ENCODE results near the gene RIC8B. TPM values are rescaled to one million over a fixed set of nuclear protein-coding genes. Genes with fewer than 3 reads are reported as not detected.

The RIC8B gene
- total RNA-seq, 2 donors from 2014 or later: 12.8 to 19.9 TPM

GRCh38 chr12:106743270-106743988 lies 31.1 kb upstream of the RIC8B start:
- H3K36me3 Mint-ChIP-seq (ENCODE audit: low read depth): no peaks in the 10 kb centered on the region
- DNase-seq (no peak), ATAC-seq (no peak)
- no peak overlapping the region for H3K27ac Mint-ChIP-seq
- peaks cover 17% of the 10 kb centered on the region for H3K4me1 Mint-ChIP-seq
- no peaks in the 10 kb centered on the region for H3K9me3 ChIP-seq (ENCODE audit: control insufficient read depth, low read length, poor library complexity, severe bottlenecking)
- peaks cover 6% of the 10 kb centered on the region for H3K27me3 Mint-ChIP-seq
- H3K4me3 Mint-ChIP-seq: no peak overlapping the region

GRCh38 chr12:106744600-106744999 lies 29.9 kb upstream of the RIC8B start:
- Mint-ChIP-seq H3K27ac (no peak overlapping the region), H3K27me3 (peaks cover 6% of the 10 kb centered on the region)

DNA sequence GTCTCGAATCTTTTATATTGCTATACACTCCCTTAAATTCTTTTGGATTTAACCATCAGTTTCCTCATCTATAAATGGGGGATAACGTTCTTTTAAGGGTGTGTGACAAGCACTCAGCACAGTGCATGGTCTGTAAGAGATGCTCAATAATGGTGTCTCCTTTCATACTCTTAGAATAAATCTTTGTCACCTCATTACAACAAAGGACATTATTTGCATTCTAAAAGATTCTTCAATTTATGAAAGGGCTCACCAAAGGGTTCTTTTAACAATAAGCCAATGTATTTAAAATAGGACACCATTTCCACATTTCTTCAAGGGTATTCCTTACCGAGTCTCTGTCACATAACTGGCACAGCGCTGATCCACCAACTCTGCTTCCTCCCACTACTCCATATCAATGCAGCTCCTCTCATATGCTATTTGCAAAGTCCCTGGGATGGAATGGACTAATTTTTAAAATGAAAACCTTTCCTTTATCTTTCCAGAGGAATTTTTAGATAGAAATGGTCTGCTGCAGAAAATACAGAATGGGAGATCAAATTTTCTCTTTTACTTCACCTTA lies 29.2 kb upstream of the RIC8B start:
- ATAC-seq: no peak
- no peak overlapping the region for H3K27ac Mint-ChIP-seq
- H3K27me3 Mint-ChIP-seq: peaks cover 6% of the 10 kb centered on the region
- H3K9me3 ChIP-seq (ENCODE audit: control insufficient read depth, low read length, poor library complexity, severe bottlenecking): no peaks in the 10 kb centered on the region
- DNase-seq: no peak
- H3K4me3 Mint-ChIP-seq: no peak overlapping the region
- no peaks in the 10 kb centered on the region for H3K36me3 Mint-ChIP-seq (ENCODE audit: low read depth)
- H3K4me1 Mint-ChIP-seq: peaks cover 26% of the 10 kb centered on the region

More at GRCh38 chr12:106744600-106744999, 29.9 kb upstream of the RIC8B start:
- Mint-ChIP-seq H3K4me1 (peaks cover 21% of the 10 kb centered on the region), H3K4me3 (no peak overlapping the region), H3K36me3 (ENCODE audit: low read depth) (no peaks in the 10 kb centered on the region)
- ATAC-seq (no peak), DNase-seq (no peak)
- H3K9me3 ChIP-seq (ENCODE audit: control insufficient read depth, low read length, poor library complexity, severe bottlenecking): no peaks in the 10 kb centered on the region

- H3K27ac Mint-ChIP-seq: peak overlapping the region; percentile 97
- peak overlapping the region; percentile 52 for H3K4me3 Mint-ChIP-seq
- no peaks in the 10 kb centered on the region for H3K27me3 Mint-ChIP-seq
- peaks cover 38% of the 10 kb centered on the region for H3K4me1 Mint-ChIP-seq
- H3K9me3 ChIP-seq (ENCODE audit: control insufficient read depth, low read length, poor library complexity, severe bottlenecking): no peaks in the 10 kb centered on the region
- peaks cover 3% of the 10 kb centered on the region for H3K36me3 Mint-ChIP-seq (ENCODE audit: low read depth)
- peak in 1 of 3 donors; percentile 21 for DNase-seq
- ATAC-seq: peak; percentile 94
Measured at GRCh38 chr12:106747973-106748436, 26.5 kb upstream of the RIC8B start.

DNA sequence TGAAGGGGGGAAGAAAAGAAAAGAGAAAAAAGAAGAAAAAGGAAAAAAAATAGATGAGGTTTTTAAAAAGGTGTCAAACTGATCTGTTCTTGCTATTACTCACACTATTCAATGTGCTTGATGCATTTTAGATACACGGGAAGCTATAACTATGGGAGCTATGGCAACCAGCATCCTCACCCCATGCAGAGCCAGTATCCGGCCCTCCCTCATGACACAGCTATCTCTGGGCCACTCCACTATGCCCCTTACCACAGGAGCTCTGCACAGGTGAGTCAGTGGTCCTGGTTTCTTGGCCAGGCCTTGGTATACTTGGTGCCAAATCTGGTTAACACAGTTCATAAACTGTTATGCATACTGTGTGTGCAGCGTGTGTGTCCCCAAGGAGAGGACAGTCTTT lies 24.0 kb upstream of the RIC8B start:
- no peaks in the 10 kb centered on the region for H3K27me3 Mint-ChIP-seq
- H3K9me3 ChIP-seq (ENCODE audit: control insufficient read depth, low read length, poor library complexity, severe bottlenecking): no peaks in the 10 kb centered on the region
- peaks cover 3% of the 10 kb centered on the region for H3K36me3 Mint-ChIP-seq (ENCODE audit: low read depth)
- H3K4me1 Mint-ChIP-seq: peaks cover 54% of the 10 kb centered on the region
- no peak for DNase-seq
- ATAC-seq: no peak
- peak overlapping the region; percentile 97 for H3K27ac Mint-ChIP-seq
- peak overlapping the region; percentile 37 for H3K4me3 Mint-ChIP-seq

- ATAC-seq (peak; percentile 93), DNase-seq (peak in 1 of 3 donors; percentile 16)
- peaks cover 3% of the 10 kb centered on the region for H3K36me3 Mint-ChIP-seq (ENCODE audit: low read depth)
- H3K4me3 Mint-ChIP-seq: peak overlapping the region; percentile 80
- H3K9me3 ChIP-seq (ENCODE audit: control insufficient read depth, low read length, poor library complexity, severe bottlenecking): no peaks in the 10 kb centered on the region
- H3K4me1 Mint-ChIP-seq: peaks cover 40% of the 10 kb centered on the region
- no peaks in the 10 kb centered on the region for H3K27me3 Mint-ChIP-seq
- H3K27ac Mint-ChIP-seq: peak overlapping the region; percentile 94
Measured at GRCh38 chr12:106753526-106753925, 21.0 kb upstream of the RIC8B start.

DNA sequence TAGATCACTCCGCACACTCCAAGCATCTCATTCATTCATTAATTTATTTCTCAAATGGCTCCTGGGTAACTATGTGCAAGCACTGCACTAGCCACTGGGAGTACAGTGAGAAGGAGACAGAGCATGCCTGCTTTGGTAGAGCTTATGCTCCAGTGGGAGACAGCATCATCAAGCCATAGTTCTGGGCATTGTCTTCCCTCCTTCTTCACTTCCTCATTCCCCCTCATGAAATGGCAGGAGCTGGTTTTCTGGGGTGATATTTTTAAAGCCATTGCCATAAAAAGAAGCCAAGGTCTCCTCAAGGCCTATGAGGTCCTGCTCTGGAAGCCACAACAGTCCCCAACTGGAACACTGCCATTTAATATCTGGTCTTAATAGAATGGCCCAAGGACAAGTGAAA lies 20.2 kb upstream of the RIC8B start:
- H3K27me3 Mint-ChIP-seq: no peaks in the 10 kb centered on the region
- DNase-seq: no peak
- H3K27ac Mint-ChIP-seq: peak overlapping the region; percentile 94
- H3K4me1 Mint-ChIP-seq: peaks cover 43% of the 10 kb centered on the region
- H3K36me3 Mint-ChIP-seq (ENCODE audit: low read depth): peaks cover 3% of the 10 kb centered on the region
- no peak for ATAC-seq
- H3K9me3 ChIP-seq (ENCODE audit: control insufficient read depth, low read length, poor library complexity, severe bottlenecking): no peaks in the 10 kb centered on the region
- H3K4me3 Mint-ChIP-seq: peak overlapping the region; percentile 53

DNA sequence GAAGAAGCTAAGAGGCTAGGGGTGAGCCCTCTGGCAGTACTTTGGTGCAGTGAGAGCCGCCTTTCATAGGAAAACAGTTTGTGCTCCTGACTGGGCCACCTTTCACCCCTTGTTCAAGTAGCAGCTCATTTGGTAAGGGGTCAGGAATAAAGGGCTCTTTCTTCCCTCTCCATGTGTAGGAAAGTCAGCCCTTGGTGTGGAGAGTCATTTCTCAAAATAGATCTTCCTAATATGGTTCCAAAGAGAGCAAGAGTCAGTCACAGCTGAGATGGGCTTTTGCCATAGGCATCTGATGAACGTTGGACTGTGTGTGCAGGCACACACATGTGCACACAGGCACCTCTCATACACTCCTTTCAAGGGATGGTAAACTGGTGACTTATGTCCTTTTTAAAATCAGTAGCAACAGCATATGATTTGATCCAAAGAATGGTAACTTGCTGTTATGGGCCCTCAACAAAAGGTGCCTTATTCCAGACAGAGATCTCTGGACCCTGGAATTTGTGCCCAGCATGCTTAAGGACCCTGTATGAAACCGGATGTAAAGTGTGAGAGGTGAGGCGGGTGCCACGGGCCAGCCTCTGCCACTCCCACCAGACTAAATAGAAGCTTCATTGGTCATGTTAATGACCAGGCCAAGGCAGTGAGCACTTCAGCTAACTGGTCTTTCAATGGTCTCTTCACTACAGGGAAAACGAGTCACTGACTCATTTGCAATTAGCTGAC lies 16.7 kb upstream of the RIC8B start:
- H3K4me3 Mint-ChIP-seq: no peak overlapping the region
- no peaks in the 10 kb centered on the region for H3K36me3 Mint-ChIP-seq (ENCODE audit: low read depth)
- no peaks in the 10 kb centered on the region for H3K27me3 Mint-ChIP-seq
- DNase-seq: no peak
- ATAC-seq: no peak
- no peaks in the 10 kb centered on the region for H3K9me3 ChIP-seq (ENCODE audit: control insufficient read depth, low read length, poor library complexity, severe bottlenecking)
- H3K4me1 Mint-ChIP-seq: peaks cover 45% of the 10 kb centered on the region
- peak overlapping the region; percentile 99 for H3K27ac Mint-ChIP-seq

- H3K36me3 Mint-ChIP-seq (ENCODE audit: low read depth): no peaks in the 10 kb centered on the region
- H3K27me3 Mint-ChIP-seq: no peaks in the 10 kb centered on the region
- DNase-seq (no peak), ATAC-seq (no peak)
- H3K4me1 Mint-ChIP-seq: peaks cover 38% of the 10 kb centered on the region
- no peaks in the 10 kb centered on the region for H3K9me3 ChIP-seq (ENCODE audit: control insufficient read depth, low read length, poor library complexity, severe bottlenecking)
- H3K4me3 Mint-ChIP-seq: peak overlapping the region; percentile 49
- H3K27ac Mint-ChIP-seq: peak overlapping the region; percentile 99
Measured at GRCh38 chr12:106758349-106759110, 16.0 kb upstream of the RIC8B start.

GRCh38 chr12:106759526-106760183 lies 14.8 kb upstream of the RIC8B start:
- H3K36me3 Mint-ChIP-seq (ENCODE audit: low read depth): no peaks in the 10 kb centered on the region
- no peaks in the 10 kb centered on the region for H3K27me3 Mint-ChIP-seq
- peak overlapping the region; percentile 99 for H3K27ac Mint-ChIP-seq
- peaks cover 29% of the 10 kb centered on the region for H3K4me1 Mint-ChIP-seq
- ATAC-seq: peak; percentile 35
- DNase-seq: no peak
- H3K9me3 ChIP-seq (ENCODE audit: control insufficient read depth, low read length, poor library complexity, severe bottlenecking): no peaks in the 10 kb centered on the region
- H3K4me3 Mint-ChIP-seq: peak overlapping the region; percentile 94

GRCh38 chr12:106760184-106760531 lies 14.3 kb upstream of the RIC8B start:
- H3K27me3 Mint-ChIP-seq: no peaks in the 10 kb centered on the region
- peak; percentile 98 for ATAC-seq
- H3K27ac Mint-ChIP-seq: peak overlapping the region; percentile 99
- no peaks in the 10 kb centered on the region for H3K9me3 ChIP-seq (ENCODE audit: control insufficient read depth, low read length, poor library complexity, severe bottlenecking)
- peak overlapping the region; percentile 94 for H3K4me3 Mint-ChIP-seq
- H3K36me3 Mint-ChIP-seq (ENCODE audit: low read depth): no peaks in the 10 kb centered on the region
- no peak for DNase-seq
- peaks cover 29% of the 10 kb centered on the region for H3K4me1 Mint-ChIP-seq

- no peak overlapping the region for H3K27ac Mint-ChIP-seq
- no peaks in the 10 kb centered on the region for H3K9me3 ChIP-seq (ENCODE audit: control insufficient read depth, low read length, poor library complexity, severe bottlenecking)
- no peaks in the 10 kb centered on the region for H3K27me3 Mint-ChIP-seq
- DNase-seq: no peak
- H3K4me1 Mint-ChIP-seq: peaks cover 29% of the 10 kb centered on the region
- ATAC-seq: no peak
- no peaks in the 10 kb centered on the region for H3K36me3 Mint-ChIP-seq (ENCODE audit: low read depth)
- H3K4me3 Mint-ChIP-seq: no peak overlapping the region
Measured at GRCh38 chr12:106764220-106764619, 10.3 kb upstream of the RIC8B start.

All from T-helper 17 cell (primary cell).